ENCODE results near the gene MYH16. TPM values are rescaled to one million over a fixed set of nuclear protein-coding genes. Genes with fewer than 3 reads are reported as not detected.
"Not testable (repeated sequence)": the region's sequence is repeated elsewhere in the genome, so short reads cannot be mapped to it uniquely, and the experiment has no call there.

The MYH16 gene
- total and polyA plus RNA-seq, 3 donors from 2014 or later, result 1.5 to 2.1 (median 2.0) TPM

- intact Hi-C loops (cut with DNase I; ENCODE audit: low total_unique reads), result no loop called here
- TF ChIP-seq POLR2A (IDR thresholded peaks at IDR 0.05) (no peak), CTCF (IDR thresholded peaks at IDR 0.05) (no peak)
- no peak overlapping the region for H3K27ac ChIP-seq
- H3K36me3 ChIP-seq (ENCODE audit: low read depth, missing control alignments), result no peaks in the 10 kb centered on the region
- WGBS, 2 donors, result 88 to 93% methylated on average over 5 of the region's 5 CpGs
- no peaks in the 10 kb centered on the region for H3K4me1 ChIP-seq
- H3K4me3 ChIP-seq, result no peak overlapping the region
- H3K9me3 ChIP-seq, result no peaks in the 10 kb centered on the region
- DNase-seq, result no peak
- no peaks in the 10 kb centered on the region for H3K27me3 ChIP-seq
Measured at GRCh38 chr7:99278180-99278579, 5.5 kb downstream of the MYH16 start.

- H3K27ac ChIP-seq; H3K9me3 ChIP-seq; H3K4me1 ChIP-seq; H3K4me3 ChIP-seq; H3K27me3 ChIP-seq; H3K36me3 ChIP-seq (ENCODE audit: low read depth, missing control alignments); intact Hi-C loops (cut with DNase I; ENCODE audit: low total_unique reads); DNase-seq: not testable (repeated sequence)
- WGBS, 2 donors, result 95 to 96% methylated on average over 4 of the region's 4 CpGs
Measured at GRCh38 chr7:99284165-99284564, 11.5 kb downstream of the MYH16 start.

- 91 to 93% methylated on average over 9 to 23 of the region's 23 CpGs for WGBS, 2 donors
- no peak overlapping the region for H3K4me3 ChIP-seq
- H3K36me3 ChIP-seq (ENCODE audit: low read depth, missing control alignments), result no peaks in the 10 kb centered on the region
- no peaks in the 10 kb centered on the region for H3K4me1 ChIP-seq
- DNase-seq, result no peak
- no peak overlapping the region for H3K27ac ChIP-seq
- no peaks in the 10 kb centered on the region for H3K9me3 ChIP-seq
- H3K27me3 ChIP-seq, result no peaks in the 10 kb centered on the region
- TF ChIP-seq CTCF (IDR thresholded peaks at IDR 0.05) (no peak), POLR2A (IDR thresholded peaks at IDR 0.05) (no peak)
- intact Hi-C loops (cut with DNase I; ENCODE audit: low total_unique reads), result no loop called here
Measured at GRCh38 chr7:99287779-99288534, 15.3 kb downstream of the MYH16 start.

- Histone ChIP-seq H3K9me3 (no peaks in the 10 kb centered on the region), H3K4me3 (no peak overlapping the region), H3K27me3 (no peaks in the 10 kb centered on the region), H3K36me3 (ENCODE audit: low read depth, missing control alignments) (no peaks in the 10 kb centered on the region), H3K27ac (no peak overlapping the region), H3K4me1 (no peaks in the 10 kb centered on the region)
- intact Hi-C loops (cut with DNase I; ENCODE audit: low total_unique reads), result no loop called here
- TF ChIP-seq POLR2A (IDR thresholded peaks at IDR 0.05), result no peak
- TF ChIP-seq CTCF (IDR thresholded peaks at IDR 0.05), result no peak
- DNase-seq, result no peak
- WGBS, 2 donors, result 68 to 79% methylated on average over 9 of the region's 9 CpGs
Measured at GRCh38 chr7:99289185-99289584, 16.5 kb downstream of the MYH16 start.

GRCh38 chr7:99290148-99290547 is 17.5 kb downstream of the MYH16 start:
- H3K27me3 ChIP-seq; intact Hi-C loops (cut with DNase I; ENCODE audit: low total_unique reads); H3K9me3 ChIP-seq; H3K36me3 ChIP-seq (ENCODE audit: low read depth, missing control alignments); H3K27ac ChIP-seq; H3K4me1 ChIP-seq; DNase-seq; H3K4me3 ChIP-seq: not testable (repeated sequence)
- WGBS, 2 donors, result 97 to 100% methylated on average over 2 to 3 of the region's 3 CpGs

Data from testis (tissue), 3 donors.